Measurements from ENCODE around the gene B3GNT7. TPM values are rescaled to one million over a fixed set of nuclear protein-coding genes. Genes with fewer than 3 reads are reported as not detected.

Gene B3GNT7
- total RNA-seq, 1 experiment from 2014 or later, result 6.1 TPM

DNA sequence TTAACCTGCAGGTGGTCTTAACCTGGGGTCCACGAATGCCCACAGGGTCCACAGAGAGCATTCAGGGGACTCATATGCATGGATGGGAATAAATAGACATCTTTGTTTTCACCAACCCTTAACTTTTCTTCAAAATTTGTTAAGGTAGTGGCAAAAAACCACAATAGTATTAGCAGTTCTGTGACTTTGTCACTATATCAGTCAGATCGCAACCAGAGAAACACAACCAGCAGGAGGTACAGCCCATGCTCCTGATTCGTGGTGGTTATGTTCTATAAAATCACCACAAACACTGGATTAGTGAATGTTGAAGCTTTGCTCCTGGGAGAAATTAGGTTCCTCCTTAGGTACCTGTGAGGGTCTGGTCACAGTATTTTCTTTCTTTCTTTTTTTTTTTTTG, 31.6 kb downstream of the B3GNT7 start:
- Histone ChIP-seq H3K79me2 (ENCODE audit: insufficient read depth, low read length) (no peaks in the 10 kb centered on the region), H3K27ac (ENCODE audit: low read depth, low read length) (no peak overlapping the region), H3K9me2 (ENCODE audit: insufficient read depth) (no peaks in the 10 kb centered on the region), H3K4me3 (replicated peaks in 1 of 2; ENCODE audit: low read depth in 1 of 2, low read length in 2 of 2) (no peak overlapping the region), H4K20me1 (ENCODE audit: insufficient read depth) (no peaks in the 10 kb centered on the region), H3K36me3 (ENCODE audit: control insufficient read depth in 1 of 2, insufficient read depth in 2 of 2, low read length in 2 of 2) (no peaks in the 10 kb centered on the region), H3K27me3 (ENCODE audit: insufficient read depth, low read length) (no peaks in the 10 kb centered on the region), H3K4me1 (ENCODE audit: control insufficient read depth in 1 of 2, insufficient read depth in 2 of 2, low read length in 2 of 2) (peaks cover 0 to 5% of the 10 kb centered on the region in 2 experiments; a peak in 1 of 4 replicates), H3K4me2 (ENCODE audit: low read length) (no peak overlapping the region), H3K9me3 (ENCODE audit: control insufficient read depth in 1 of 2, insufficient read depth in 1 of 2, low read depth in 1 of 2, low read length in 2 of 2) (peaks cover 3 to 14% of the 10 kb centered on the region in 2 experiments; a peak in 1 of 4 replicates), H3K9ac (ENCODE audit: low read length) (no peak overlapping the region), H2AFZ (ENCODE audit: low read depth, low read length, poor library complexity, severe bottlenecking) (no peak overlapping the region)
- CTCF ChIA-PET, result no interaction called here
- no peak for TF ChIP-seq EZH2phosphoT487 (IDR thresholded peaks at IDR 0.05; ENCODE audit: borderline replicate concordance)
- no peak for TF ChIP-seq SP1 (IDR thresholded peaks at IDR 0.05; ENCODE audit: low read depth)
- no peak for TF ChIP-seq JUND (IDR thresholded peaks at IDR 0.05)
- TF ChIP-seq SIN3A (IDR thresholded peaks at IDR 0.05; ENCODE audit: low read depth), result no peak
- TF ChIP-seq ZFX (IDR thresholded peaks at IDR 0.05), result no peak
- TF ChIP-seq, protein P1, sequence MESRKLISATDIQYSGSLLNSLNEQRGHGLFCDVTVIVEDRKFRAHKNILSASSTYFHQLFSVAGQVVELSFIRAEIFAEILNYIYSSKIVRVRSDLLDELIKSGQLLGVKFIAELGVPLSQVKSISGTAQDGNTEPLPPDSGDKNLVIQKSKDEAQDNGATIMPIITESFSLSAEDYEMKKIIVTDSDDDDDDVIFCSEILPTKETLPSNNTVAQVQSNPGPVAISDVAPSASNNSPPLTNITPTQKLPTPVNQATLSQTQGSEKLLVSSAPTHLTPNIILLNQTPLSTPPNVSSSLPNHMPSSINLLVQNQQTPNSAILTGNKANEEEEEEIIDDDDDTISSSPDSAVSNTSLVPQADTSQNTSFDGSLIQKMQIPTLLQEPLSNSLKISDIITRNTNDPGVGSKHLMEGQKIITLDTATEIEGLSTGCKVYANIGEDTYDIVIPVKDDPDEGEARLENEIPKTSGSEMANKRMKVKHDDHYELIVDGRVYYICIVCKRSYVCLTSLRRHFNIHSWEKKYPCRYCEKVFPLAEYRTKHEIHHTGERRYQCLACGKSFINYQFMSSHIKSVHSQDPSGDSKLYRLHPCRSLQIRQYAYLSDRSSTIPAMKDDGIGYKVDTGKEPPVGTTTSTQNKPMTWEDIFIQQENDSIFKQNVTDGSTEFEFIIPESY (IDR thresholded peaks at IDR 0.05; ENCODE audit: extremely low read depth, insufficient replicate concordance, low read length), result no peak
- RAD21 ChIA-PET (ENCODE audit: low non-redundant PET in 1 of 2, low total read pairs in 2 of 2, uncharacterized antibody in 2 of 2, unreplicated experiment in 2 of 2), result no interaction called here
- ATAC-seq (no peak), DNase-seq (ENCODE audit: low read depth, low spot score) (no peak)
- no TSS peak for BruUV-seq (replicated peaks)
- POLR2A ChIA-PET, result no interaction called here
- intact Hi-C loops (cut with micrococcal nuclease), result no loop called here

DNA sequence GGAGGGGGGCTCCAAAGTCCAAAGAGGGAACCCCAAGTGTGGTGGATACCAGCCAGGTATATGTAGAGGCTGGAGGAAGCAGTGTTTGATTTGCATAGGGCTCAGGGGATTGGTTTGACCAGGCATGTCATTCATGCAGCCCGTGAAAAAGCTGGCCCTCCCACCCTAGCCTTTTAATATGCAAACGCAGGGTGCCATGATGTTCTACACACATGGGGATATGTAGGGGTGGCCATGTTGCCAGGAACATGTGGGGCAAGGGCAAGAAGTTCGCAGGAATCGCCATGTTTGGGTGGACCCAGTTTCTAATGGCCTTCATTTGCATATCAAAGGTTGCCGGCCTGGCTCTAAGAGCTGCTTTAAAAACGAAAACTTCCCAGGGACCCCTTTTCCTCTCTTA, 33.6 kb downstream of the B3GNT7 start:
- POLR2A ChIA-PET, result no interaction called here

More for the DNA sequence above, 33.6 kb downstream of the B3GNT7 start:
- no peak overlapping the region for H2AFZ ChIP-seq (ENCODE audit: low read depth, low read length, poor library complexity, severe bottlenecking)
- no peaks in the 10 kb centered on the region for H4K20me1 ChIP-seq (ENCODE audit: insufficient read depth)
- H3K36me3 ChIP-seq (ENCODE audit: control insufficient read depth in 1 of 2, insufficient read depth in 2 of 2, low read length in 2 of 2), result no peaks in the 10 kb centered on the region
- H3K27me3 ChIP-seq (ENCODE audit: insufficient read depth, low read length), result no peaks in the 10 kb centered on the region
- intact Hi-C loops (cut with micrococcal nuclease), result no loop called here
- peaks cover 3 to 14% of the 10 kb centered on the region in 2 experiments; a peak in 1 of 4 replicates for H3K9me3 ChIP-seq (ENCODE audit: control insufficient read depth in 1 of 2, insufficient read depth in 1 of 2, low read depth in 1 of 2, low read length in 2 of 2)
- no peak overlapping the region for H3K27ac ChIP-seq (ENCODE audit: low read depth, low read length)
- ChIA-PET RAD21 (ENCODE audit: low non-redundant PET in 1 of 2, low total read pairs in 2 of 2, uncharacterized antibody in 2 of 2, unreplicated experiment in 2 of 2) (no interaction called here), CTCF (no interaction called here)
- no peak overlapping the region for H3K4me3 ChIP-seq (replicated peaks in 1 of 2; ENCODE audit: low read depth in 1 of 2, low read length in 2 of 2)
- no TSS peak for BruUV-seq (replicated peaks)
- ATAC-seq (no peak), DNase-seq (ENCODE audit: low read depth, low spot score) (no peak)
- H3K4me1 ChIP-seq (ENCODE audit: control insufficient read depth in 1 of 2, insufficient read depth in 2 of 2, low read length in 2 of 2), result peaks cover 0 to 5% of the 10 kb centered on the region in 2 experiments; a peak in 1 of 4 replicates
- no peak overlapping the region for H3K4me2 ChIP-seq (ENCODE audit: low read length)
- no peak for TF ChIP-seq RAD21 (IDR thresholded peaks at IDR 0.05; ENCODE audit: low read depth)
- no peak for TF ChIP-seq YY1 (IDR thresholded peaks at IDR 0.05; ENCODE audit: extremely low read depth, insufficient replicate concordance, low read depth, low read length)
- no peak for TF ChIP-seq CEBPB (IDR thresholded peaks at IDR 0.05; ENCODE audit: low read depth)
- TF ChIP-seq, protein P2, sequence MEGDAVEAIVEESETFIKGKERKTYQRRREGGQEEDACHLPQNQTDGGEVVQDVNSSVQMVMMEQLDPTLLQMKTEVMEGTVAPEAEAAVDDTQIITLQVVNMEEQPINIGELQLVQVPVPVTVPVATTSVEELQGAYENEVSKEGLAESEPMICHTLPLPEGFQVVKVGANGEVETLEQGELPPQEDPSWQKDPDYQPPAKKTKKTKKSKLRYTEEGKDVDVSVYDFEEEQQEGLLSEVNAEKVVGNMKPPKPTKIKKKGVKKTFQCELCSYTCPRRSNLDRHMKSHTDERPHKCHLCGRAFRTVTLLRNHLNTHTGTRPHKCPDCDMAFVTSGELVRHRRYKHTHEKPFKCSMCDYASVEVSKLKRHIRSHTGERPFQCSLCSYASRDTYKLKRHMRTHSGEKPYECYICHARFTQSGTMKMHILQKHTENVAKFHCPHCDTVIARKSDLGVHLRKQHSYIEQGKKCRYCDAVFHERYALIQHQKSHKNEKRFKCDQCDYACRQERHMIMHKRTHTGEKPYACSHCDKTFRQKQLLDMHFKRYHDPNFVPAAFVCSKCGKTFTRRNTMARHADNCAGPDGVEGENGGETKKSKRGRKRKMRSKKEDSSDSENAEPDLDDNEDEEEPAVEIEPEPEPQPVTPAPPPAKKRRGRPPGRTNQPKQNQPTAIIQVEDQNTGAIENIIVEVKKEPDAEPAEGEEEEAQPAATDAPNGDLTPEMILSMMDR (IDR thresholded peaks at IDR 0.05 in 2 of 3, conservative IDR thresholded peaks at IDR 0.05 in 1 of 3; ENCODE audit: borderline replicate concordance in 1 of 3, insufficient read depth in 1 of 3, low read depth in 2 of 3, low read length in 2 of 3), result no peak
- TF ChIP-seq, protein P1 (IDR thresholded peaks at IDR 0.05; ENCODE audit: extremely low read depth, insufficient replicate concordance, low read length), result no peak
- H3K9ac ChIP-seq (ENCODE audit: low read length), result no peak overlapping the region
- H3K9me2 ChIP-seq (ENCODE audit: insufficient read depth), result no peaks in the 10 kb centered on the region
- no peaks in the 10 kb centered on the region for H3K79me2 ChIP-seq (ENCODE audit: insufficient read depth, low read length)
